ACC112 (cell line): ENCODE data around the gene NELFA.
"Not testable (repeated sequence)": the region's sequence is repeated elsewhere in the genome, so short reads cannot be mapped to it uniquely, and the experiment has no call there.

ENCODE experiments used
- H2AFZ ChIP-seq: fragments of 200-600 bp; sonication (generic); one replicate; pipeline ENCODE4 v1.6.0; 2017; ENCODE audit warnings: antibody characterized with exemption, low read length; ENCODE audit not compliant: unreplicated experiment
- H3K27ac ChIP-seq: fragments of 200-600 bp; sonication (generic); 2 replicates; pipeline ENCODE4 v1.5.1; 2014; ENCODE audit warnings: low read depth, mild to moderate bottlenecking, antibody characterized with exemption, low read length, moderate library complexity
- H3K27me3 ChIP-seq: fragments of 200-600 bp; sonication (generic); 2 replicates; pipeline ENCODE4 v1.6.1; 2014; ENCODE audit warnings: mild to moderate bottlenecking, antibody characterized with exemption, low read length, moderate library complexity, mixed read lengths; ENCODE audit not compliant: insufficient read depth
- H3K36me3 ChIP-seq: fragments of 200-600 bp; sonication (generic); 2 replicates; pipeline ENCODE4 v1.6.1; 2016; ENCODE audit warnings: mild to moderate bottlenecking, antibody characterized with exemption, low read length, moderate library complexity, mixed read lengths; ENCODE audit not compliant: insufficient read depth
- H3K4me1 ChIP-seq: fragments of 200-600 bp; sonication (generic); one replicate; pipeline ENCODE4 v1.6.1; 2016; ENCODE audit warnings: low read length, mixed read lengths; ENCODE audit not compliant: insufficient read depth, unreplicated experiment, control insufficient read depth
- H3K4me3 ChIP-seq: fragments of 200-600 bp; sonication (generic); 2 replicates; pipeline ENCODE4 v1.5.1; 2014; ENCODE audit warnings: mild to moderate bottlenecking, low read depth, low read length
- H3K79me2 ChIP-seq: fragments of 200-600 bp; sonication (generic); one replicate; pipeline ENCODE4 v1.6.0; 2016; ENCODE audit warnings: low read length; ENCODE audit not compliant: control insufficient read depth, unreplicated experiment, insufficient read depth

Gene NELFA

DNA sequence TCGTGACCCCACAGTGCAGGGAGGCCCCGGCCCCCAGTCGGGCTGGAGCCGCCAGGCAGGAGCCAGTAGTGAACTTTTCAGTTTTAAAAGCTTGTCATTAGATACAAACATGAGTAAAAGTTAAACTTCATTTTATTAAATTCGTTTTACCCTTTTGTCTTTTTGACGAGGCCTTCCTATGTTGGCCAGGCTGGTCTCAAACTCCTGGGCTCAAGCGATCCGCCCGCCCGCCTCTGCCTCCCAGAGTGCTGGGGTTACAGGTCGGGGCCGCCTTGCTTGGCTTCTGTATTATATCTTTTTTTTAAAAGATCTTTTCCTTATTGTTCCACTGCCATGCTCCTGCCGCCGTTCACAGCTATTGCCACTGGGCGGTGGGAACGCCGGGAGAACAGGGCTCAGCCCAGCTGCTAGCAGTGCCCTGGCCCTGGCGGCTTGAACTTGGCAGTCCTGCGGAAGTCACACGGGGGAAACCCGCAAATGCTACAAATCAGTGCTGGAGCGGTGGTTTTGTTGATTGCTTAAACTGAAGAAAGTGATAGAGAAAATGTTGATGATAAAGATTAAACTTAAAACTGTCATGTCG lies 968 bp upstream of the NELFA start:
- H3K36me3 ChIP-seq = peaks cover 5% of the 10 kb centered on the region; the same call in 1 of the 2 replicates
- peaks cover 12% of the 10 kb centered on the region for H3K4me1 ChIP-seq
- peak overlapping the region; percentile 93 for H2AFZ ChIP-seq
- H3K4me3 ChIP-seq = peak overlapping the region; percentile 92
- no peaks in the 10 kb centered on the region for H3K27me3 ChIP-seq
- peaks cover 33% of the 10 kb centered on the region for H3K79me2 ChIP-seq
- 0 out of 2 replicates have a peak overlapping the region, but pooled peaks have one; percentile 89 for H3K27ac ChIP-seq

DNA sequence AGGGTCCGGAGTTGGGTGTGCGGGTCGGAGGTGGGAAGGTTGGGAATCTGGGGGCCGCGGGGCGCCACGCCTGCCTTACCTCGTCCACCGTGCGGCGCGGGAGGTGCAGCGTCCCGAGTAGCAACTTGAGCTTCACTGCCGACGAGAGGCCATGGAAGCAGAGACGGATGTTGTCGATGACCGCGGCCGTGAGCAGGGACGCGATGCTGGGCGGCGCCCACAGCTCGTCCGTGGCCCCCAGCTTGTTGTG lies 178 bp downstream of the NELFA start:
- H3K27me3 ChIP-seq = no peaks in the 10 kb centered on the region
- H2AFZ ChIP-seq = peak overlapping the region; percentile 97
- H3K79me2 ChIP-seq = peaks cover 33% of the 10 kb centered on the region

DNA sequence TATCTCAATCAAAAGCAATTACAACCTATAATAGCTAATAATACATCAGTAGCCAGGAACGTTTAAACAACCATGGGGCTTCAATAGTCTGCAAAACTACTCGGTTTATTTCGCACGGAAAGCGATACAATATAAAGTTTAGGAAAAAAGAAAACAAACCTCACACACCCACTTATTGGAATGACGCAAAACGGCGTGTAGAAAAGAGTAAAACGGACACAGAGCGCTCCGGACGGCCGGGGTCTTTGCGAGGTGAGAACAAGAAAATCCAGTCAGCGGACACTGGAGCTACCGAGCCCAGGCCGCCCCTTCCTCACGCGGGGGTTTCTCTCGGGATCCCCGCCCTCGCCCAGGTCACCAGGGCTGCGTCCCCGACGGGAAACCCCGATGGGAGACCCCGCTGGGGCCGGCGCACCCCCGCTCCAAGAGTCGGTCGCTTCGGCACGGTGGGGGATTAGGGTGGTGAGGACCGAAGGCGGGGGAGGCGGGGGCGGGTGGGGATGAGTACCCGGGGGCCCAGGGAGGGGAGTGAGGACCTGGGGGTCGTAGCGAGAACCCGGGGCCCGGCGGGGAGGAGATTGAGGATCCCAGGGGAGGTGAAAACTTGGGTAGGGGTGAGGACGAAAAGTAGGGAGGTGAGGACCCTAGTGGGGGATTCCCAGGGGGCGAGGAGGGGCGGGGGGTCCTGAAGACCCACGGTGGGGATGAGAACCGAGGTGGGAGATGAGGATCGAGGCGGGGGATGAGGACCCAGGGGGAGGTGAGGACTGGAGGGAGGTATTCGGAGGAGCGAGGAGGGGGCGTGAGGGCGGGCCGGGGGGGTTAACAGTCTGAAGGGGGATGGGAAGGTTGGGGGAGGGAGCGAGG lies 737 bp downstream of the NELFA start:
- H3K4me3 ChIP-seq = peak overlapping the region; percentile 92
- H2AFZ ChIP-seq = peak overlapping the region; percentile 97
- H3K36me3 ChIP-seq = peaks cover 7% of the 10 kb centered on the region; the same call in 1 of the 2 replicates
- H3K27me3 ChIP-seq = no peaks in the 10 kb centered on the region
- H3K27ac ChIP-seq = no peak overlapping the region
- peaks cover 36% of the 10 kb centered on the region for H3K79me2 ChIP-seq
- peaks cover 12% of the 10 kb centered on the region for H3K4me1 ChIP-seq

More for the DNA sequence above, 178 bp downstream of the NELFA start:
- Histone ChIP-seq H3K4me3 (peak overlapping the region; percentile 92), H3K4me1 (peaks cover 12% of the 10 kb centered on the region), H3K27ac (peak overlapping the region; percentile 89), H3K36me3 (peaks cover 5% of the 10 kb centered on the region; the same call in 1 of the 2 replicates)

DNA sequence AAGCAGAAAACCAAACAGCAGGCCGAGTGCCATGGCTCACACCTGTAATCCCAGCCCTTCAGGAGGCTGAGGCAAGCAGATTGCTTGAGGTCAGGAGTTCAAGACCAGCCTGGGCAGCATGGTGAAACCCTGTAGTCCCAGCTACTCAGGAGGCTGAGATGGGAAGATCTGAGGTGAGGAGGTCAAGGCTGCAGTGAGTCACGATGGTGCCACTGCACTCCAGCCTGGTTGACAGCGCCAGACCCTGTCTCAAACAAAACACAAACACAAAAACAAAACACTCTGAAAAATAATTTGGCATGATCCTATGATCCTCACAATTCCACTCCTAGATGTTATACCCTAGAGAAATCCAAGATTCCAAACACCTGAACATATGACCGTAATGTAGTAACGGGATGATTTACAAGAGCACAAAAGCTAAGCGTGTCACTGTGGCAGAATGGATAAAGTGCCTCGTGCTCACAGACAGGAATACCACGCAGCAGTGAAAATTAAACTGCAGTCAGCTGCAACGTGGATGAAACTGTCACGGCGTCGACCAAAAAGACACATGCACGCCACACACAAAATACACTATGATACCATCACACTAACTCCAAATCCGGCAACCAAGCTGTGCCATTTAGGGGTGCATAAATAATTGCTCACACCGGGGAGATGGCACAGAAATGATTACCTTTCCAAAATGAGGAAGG lies 1.7 kb downstream of the NELFA start:
- Histone ChIP-seq H3K4me1 (peaks cover 12% of the 10 kb centered on the region), H3K27me3 (no peaks in the 10 kb centered on the region), H3K4me3 (peak overlapping the region; percentile 92), H3K36me3 (peaks cover 8% of the 10 kb centered on the region; the same call in 1 of the 2 replicates), H3K79me2 (peaks cover 42% of the 10 kb centered on the region), H3K27ac (no peak overlapping the region), H2AFZ (no peak overlapping the region)

- H3K36me3 ChIP-seq = peaks cover 8% of the 10 kb centered on the region; the same call in 1 of the 2 replicates
- no peak overlapping the region for H3K4me3 ChIP-seq
- H3K79me2 ChIP-seq = peaks cover 42% of the 10 kb centered on the region
- H3K27ac ChIP-seq = no peak overlapping the region
- H3K4me1 ChIP-seq = peaks cover 12% of the 10 kb centered on the region
- H2AFZ ChIP-seq = no peak overlapping the region
- no peaks in the 10 kb centered on the region for H3K27me3 ChIP-seq
Measured at GRCh38 chr4:2006367-2006766, 2.4 kb downstream of the NELFA start.

DNA sequence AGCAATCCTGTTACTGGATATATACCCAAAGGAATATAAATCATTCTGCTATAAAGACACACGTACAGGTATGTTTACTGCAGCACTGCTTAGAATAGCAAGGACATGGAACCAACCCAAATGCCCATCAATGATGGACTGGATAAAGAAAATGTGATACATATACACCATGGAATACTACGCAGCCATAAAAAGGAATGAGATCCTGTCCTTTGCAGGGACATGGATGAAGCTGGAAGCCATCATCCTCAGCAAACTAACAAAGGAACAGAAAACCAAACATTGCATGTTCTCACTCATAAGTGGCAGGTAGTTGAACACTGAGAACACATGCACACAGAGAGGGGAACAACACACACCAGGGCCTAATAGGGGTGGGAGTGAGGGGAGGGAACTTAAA lies 5.4 kb downstream of the NELFA start:
- peaks cover 14% of the 10 kb centered on the region; the same call in 1 of the 2 replicates for H3K36me3 ChIP-seq
- not testable (repeated sequence) for H3K27me3 ChIP-seq, H2AFZ ChIP-seq, H3K4me1 ChIP-seq, H3K27ac ChIP-seq, H3K4me3 ChIP-seq
- H3K79me2 ChIP-seq = peaks cover 51% of the 10 kb centered on the region

DNA sequence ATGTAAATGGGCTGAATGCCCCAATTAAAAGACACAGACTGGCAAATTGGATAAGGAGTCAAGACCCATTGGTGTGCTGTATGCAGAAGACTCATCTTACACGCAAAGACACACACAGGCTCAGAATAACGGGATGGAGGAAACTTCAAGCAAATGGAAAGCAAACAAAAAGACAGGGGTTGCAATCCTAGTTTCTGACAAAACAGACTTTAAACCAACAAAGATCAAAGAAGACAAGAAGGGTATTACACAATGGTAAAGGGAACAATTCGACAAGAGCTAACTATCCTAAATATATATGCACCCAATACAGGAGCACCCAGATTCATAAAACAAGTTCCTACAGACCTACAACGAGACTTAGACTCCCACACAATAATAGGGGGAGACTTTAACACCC lies 9.5 kb downstream of the NELFA start:
- not testable (repeated sequence) for H3K27ac ChIP-seq, H3K4me3 ChIP-seq, H3K27me3 ChIP-seq, H2AFZ ChIP-seq, H3K4me1 ChIP-seq
- H3K36me3 ChIP-seq = peaks cover 22% of the 10 kb centered on the region
- peaks cover 47% of the 10 kb centered on the region for H3K79me2 ChIP-seq

- Histone ChIP-seq H3K4me3 (no peak overlapping the region), H2AFZ (no peak overlapping the region), H3K36me3 (peaks cover 22% of the 10 kb centered on the region), H3K27ac (no peak overlapping the region), H3K4me1 (no peaks in the 10 kb centered on the region), H3K27me3 (no peaks in the 10 kb centered on the region), H3K79me2 (peaks cover 47% of the 10 kb centered on the region)
Measured at GRCh38 chr4:1998296-1998695, 10.5 kb downstream of the NELFA start.

- Histone ChIP-seq H2AFZ (no peak overlapping the region), H3K79me2 (peaks cover 42% of the 10 kb centered on the region)
Measured at GRCh38 chr4:1997712-1998111, 11.1 kb downstream of the NELFA start.

GRCh38 chr4:1996866-1997611 lies 11.7 kb downstream of the NELFA start:
- Histone ChIP-seq H2AFZ (no peak overlapping the region), H3K4me3 (no peak overlapping the region), H3K27ac (no peak overlapping the region), H3K79me2 (peaks cover 42% of the 10 kb centered on the region), H3K4me1 (no peaks in the 10 kb centered on the region), H3K36me3 (peaks cover 18% of the 10 kb centered on the region), H3K27me3 (no peaks in the 10 kb centered on the region)

More at GRCh38 chr4:1997712-1998111, 11.1 kb downstream of the NELFA start:
- Histone ChIP-seq H3K4me3 (no peak overlapping the region), H3K27me3 (no peaks in the 10 kb centered on the region), H3K4me1 (no peaks in the 10 kb centered on the region), H3K27ac (no peak overlapping the region), H3K36me3 (peaks cover 18% of the 10 kb centered on the region)
